Activated CD8-positive, alpha-beta memory T cell treated with anti-CD3 and anti-CD28 coated beads for 48 hours (primary cell): Measurements from ENCODE around the gene TRAPPC2L.

Experiments
- DNase-seq, 3 experiments: peaks; one replicate each; pipeline ENCODE4 v3.0.0-alpha.2; 2020; ENCODE audit warnings: low read depth in 2 of 3, low spot score in 2 of 3

Gene TRAPPC2L

GRCh38 chr16:88906020-88906419 is 49.1 kb downstream of the TRAPPC2L start:
- DNase-seq: no peak

- DNase-seq: no peak
Measured at GRCh38 chr16:88906535-88907105, 49.7 kb downstream of the TRAPPC2L start.

- DNase-seq: no peak
Measured at GRCh38 chr16:88907768-88908167, 50.8 kb downstream of the TRAPPC2L start.

- no peak for DNase-seq
Measured at GRCh38 chr16:88908307-88908706, 51.4 kb downstream of the TRAPPC2L start.

GRCh38 chr16:88909431-88910210 is 52.7 kb downstream of the TRAPPC2L start:
- DNase-seq: no peak

- DNase-seq: no peak
Measured at GRCh38 chr16:88910284-88911135, 53.6 kb downstream of the TRAPPC2L start.

- no peak for DNase-seq
Measured at GRCh38 chr16:88911136-88911945, 54.4 kb downstream of the TRAPPC2L start.

- no peak for DNase-seq
Measured at GRCh38 chr16:88911946-88912310, 55.0 kb downstream of the TRAPPC2L start.
